ENCODE results near the gene INHBB.
"Not testable (repeated sequence)": the region's sequence is repeated elsewhere in the genome, so short reads cannot be mapped to it uniquely, and the experiment has no call there.

Gene INHBB

DNA sequence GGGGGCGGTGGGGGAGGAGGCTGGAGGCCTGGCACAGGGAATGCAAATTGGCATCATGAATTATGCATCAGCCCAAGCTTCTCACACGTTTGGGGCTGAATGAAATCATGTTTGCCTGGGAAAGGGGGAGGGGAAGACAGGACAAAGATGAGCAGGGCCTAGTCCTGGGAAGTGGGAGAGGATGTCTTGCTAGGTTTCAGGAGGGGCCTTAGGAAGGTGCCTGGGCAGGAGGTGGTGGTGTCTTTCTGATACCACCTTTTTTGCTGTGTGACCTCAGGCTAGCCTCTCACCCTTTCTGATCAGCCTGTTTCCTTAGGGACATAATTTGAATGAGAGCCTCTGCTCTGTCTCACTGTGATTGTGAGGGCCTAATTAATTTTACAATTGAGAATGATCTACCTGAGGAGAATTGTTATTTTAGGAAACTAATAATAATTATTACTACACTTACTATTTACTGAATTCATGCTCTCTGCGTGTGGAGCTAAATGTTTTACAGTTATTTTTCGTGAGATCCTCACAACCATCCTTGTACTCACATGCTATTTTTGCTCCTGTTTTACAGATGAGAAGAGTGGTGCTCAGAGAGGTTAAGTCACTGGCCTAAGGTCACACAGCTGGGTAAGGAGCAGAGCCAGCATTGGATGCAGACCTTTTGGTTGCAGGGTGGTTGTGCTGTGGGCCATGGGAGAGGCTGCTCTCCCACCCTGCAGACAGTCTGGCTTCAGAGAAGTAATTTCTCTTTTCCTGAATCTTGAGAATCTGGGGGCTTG lies 39.6 kb downstream of the INHBB start:
- ChIA-PET POLR2A (no interaction called here), CTCF (no interaction called here)
- TF ChIP-seq ZNF384 (IDR thresholded peaks at IDR 0.05) (no peak), SUZ12 (IDR thresholded peaks at IDR 0.05) (no peak), FOXK2 (IDR thresholded peaks at IDR 0.05) (no peak), CTBP1 (IDR thresholded peaks at IDR 0.05; ENCODE audit: borderline replicate concordance) (no peak)
- no peak for DNase-seq (ENCODE audit: extremely low spot score)

DNA sequence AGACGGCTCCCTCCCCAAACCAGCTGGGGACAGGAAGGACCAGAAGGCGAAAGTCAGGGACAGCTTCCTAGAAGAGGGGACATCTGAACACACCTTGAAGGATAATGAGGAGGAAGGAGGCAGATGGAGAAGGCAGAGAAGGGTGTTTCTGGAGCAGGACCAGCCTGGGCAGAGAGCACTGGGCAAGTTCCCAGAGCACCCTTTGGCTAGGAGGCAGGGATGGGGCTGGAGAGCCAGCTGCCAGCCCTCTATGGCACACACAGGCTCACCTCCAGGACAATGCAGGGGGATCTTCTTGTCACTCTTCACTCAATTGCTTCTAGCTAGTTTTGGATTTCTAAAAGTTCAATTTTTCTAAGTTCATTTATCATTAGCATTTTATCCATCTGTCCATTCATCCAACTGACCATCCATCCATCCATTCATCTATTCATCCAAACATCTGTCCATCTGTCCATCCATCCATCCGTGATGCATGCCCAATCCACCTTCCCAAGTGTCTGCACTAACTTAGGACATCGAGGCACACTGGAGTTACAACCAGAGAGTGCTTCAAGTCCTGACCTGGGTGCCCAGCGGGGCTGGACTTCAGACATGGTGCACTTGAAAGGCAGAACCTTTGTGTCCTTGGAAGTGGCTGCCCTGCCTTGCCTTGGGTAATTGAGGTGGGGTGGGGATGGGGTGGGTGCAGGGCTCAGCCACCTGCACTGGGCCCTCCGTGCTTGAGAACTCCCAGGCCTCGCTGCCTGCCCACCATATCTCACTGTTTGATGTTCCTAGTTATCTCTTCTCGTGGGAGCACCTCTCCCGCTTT lies 42.5 kb downstream of the INHBB start:
- ChIA-PET CTCF (no interaction called here), POLR2A (no interaction called here)
- no peak for DNase-seq (ENCODE audit: extremely low spot score)
- TF ChIP-seq BHLHE40 (IDR thresholded peaks at IDR 0.05; ENCODE audit: borderline replicate concordance) (no peak), PKNOX1 (IDR thresholded peaks at IDR 0.05) (no peak), L3MBTL2 (conservative IDR thresholded peaks at IDR 0.05) (no peak), CTBP1 (IDR thresholded peaks at IDR 0.05; ENCODE audit: borderline replicate concordance) (no peak), NFRKB (IDR thresholded peaks at IDR 0.05) (no peak)

DNA sequence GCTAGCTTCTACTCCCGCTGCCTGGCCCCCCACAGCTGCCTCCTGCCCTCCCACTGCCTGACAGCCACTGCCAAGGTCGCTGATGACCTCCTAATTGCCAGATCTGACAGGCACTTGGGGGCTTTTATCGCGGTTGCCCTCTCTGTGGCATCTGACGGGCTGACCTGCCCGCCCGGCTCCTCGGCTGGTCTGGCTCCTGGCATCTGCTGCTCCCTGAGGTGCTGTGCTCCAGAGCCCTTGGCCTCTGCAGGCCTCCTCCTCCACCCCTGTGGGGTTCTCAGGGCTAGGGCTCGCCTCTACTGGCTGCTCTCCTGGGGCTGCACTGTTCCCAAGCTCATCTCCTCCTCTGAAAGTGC lies 43.1 kb downstream of the INHBB start:
- CTCF ChIA-PET = no interaction called here
- no peak for DNase-seq (ENCODE audit: extremely low spot score)
- TF ChIP-seq FOXM1 (IDR thresholded peaks at IDR 0.05; ENCODE audit: borderline replicate concordance) (no peak), ZNF384 (IDR thresholded peaks at IDR 0.05) (no peak), TARDBP (IDR thresholded peaks at IDR 0.05) (no peak), NFRKB (IDR thresholded peaks at IDR 0.05) (no peak), SP1 (IDR thresholded peaks at IDR 0.05) (no peak), BHLHE40 (IDR thresholded peaks at IDR 0.05; ENCODE audit: borderline replicate concordance) (no peak), L3MBTL2 (conservative IDR thresholded peaks at IDR 0.05) (no peak), LEF1 (IDR thresholded peaks at IDR 0.05; ENCODE audit: borderline replicate concordance) (no peak), FOXA1 (IDR thresholded peaks at IDR 0.05) (no peak), PKNOX1 (IDR thresholded peaks at IDR 0.05) (no peak), FOXK2 (IDR thresholded peaks at IDR 0.05) (no peak), CTBP1 (IDR thresholded peaks at IDR 0.05; ENCODE audit: borderline replicate concordance) (no peak)
- POLR2A ChIA-PET = no interaction called here

DNA sequence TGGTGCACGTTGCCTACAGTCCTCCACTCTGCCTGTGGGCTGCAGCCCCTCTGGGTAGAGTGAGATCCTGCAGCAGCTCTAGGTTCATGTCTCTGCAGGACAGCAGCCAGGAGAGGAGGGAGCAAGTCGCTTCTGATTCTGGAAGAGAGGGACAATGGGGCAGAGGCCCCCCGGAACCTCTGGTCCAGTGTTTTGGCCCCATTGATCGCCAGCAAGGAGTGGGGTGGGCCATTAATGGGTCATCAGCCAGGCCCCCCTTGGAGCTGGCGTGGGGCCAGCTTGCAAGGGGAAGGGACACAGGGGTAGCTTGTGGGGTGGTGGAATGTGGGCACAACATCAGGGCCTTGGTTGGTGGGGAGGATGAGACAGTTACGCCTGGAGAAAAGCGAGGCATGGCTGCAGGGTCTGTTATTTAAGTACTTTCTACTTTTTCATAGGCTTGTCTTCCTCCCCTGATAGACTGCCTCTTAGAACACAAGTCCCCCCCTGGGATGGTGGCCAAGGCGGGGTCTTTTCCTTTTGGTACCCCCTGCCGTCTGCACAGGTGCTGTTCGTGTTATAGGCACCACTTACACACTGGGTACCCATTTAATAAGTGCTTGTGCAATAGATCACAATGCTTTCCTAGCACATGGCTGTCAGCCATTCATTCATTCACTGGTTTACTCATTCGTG lies 44.6 kb downstream of the INHBB start:
- CTCF ChIA-PET = no interaction called here
- no peak for TF ChIP-seq SUZ12 (IDR thresholded peaks at IDR 0.05)
- no peak for TF ChIP-seq ARNT (IDR thresholded peaks at IDR 0.05)
- TF ChIP-seq FOXA1 (IDR thresholded peaks at IDR 0.05) = no peak
- no peak for TF ChIP-seq FOXK2 (IDR thresholded peaks at IDR 0.05)
- no peak for TF ChIP-seq L3MBTL2 (conservative IDR thresholded peaks at IDR 0.05)
- TF ChIP-seq CTBP1 (IDR thresholded peaks at IDR 0.05; ENCODE audit: borderline replicate concordance) = no peak
- TF ChIP-seq PKNOX1 (IDR thresholded peaks at IDR 0.05) = no peak
- no peak for TF ChIP-seq TARDBP (IDR thresholded peaks at IDR 0.05)
- no peak for TF ChIP-seq LEF1 (IDR thresholded peaks at IDR 0.05; ENCODE audit: borderline replicate concordance)
- TF ChIP-seq ELF4 (IDR thresholded peaks at IDR 0.05) = no peak
- no peak for TF ChIP-seq SP1 (IDR thresholded peaks at IDR 0.05)
- TF ChIP-seq NFRKB (IDR thresholded peaks at IDR 0.05) = no peak
- TF ChIP-seq HDGF (IDR thresholded peaks at IDR 0.05; ENCODE audit: borderline replicate concordance) = no peak
- TF ChIP-seq BHLHE40 (IDR thresholded peaks at IDR 0.05; ENCODE audit: borderline replicate concordance) = no peak
- no peak for TF ChIP-seq ZNF384 (IDR thresholded peaks at IDR 0.05)
- TF ChIP-seq FOXM1 (IDR thresholded peaks at IDR 0.05; ENCODE audit: borderline replicate concordance) = no peak
- POLR2A ChIA-PET = no interaction called here
- no peak for DNase-seq (ENCODE audit: extremely low spot score)

- POLR2A ChIA-PET; CTCF ChIA-PET; DNase-seq (ENCODE audit: extremely low spot score): not testable (repeated sequence)
Measured at GRCh38 chr2:120391382-120391781, 45.4 kb downstream of the INHBB start.

GRCh38 chr2:120391911-120392665 lies 46.2 kb downstream of the INHBB start:
- POLR2A ChIA-PET = no interaction called here
- no peak for DNase-seq (ENCODE audit: extremely low spot score)
- TF ChIP-seq SP1 (IDR thresholded peaks at IDR 0.05) (no peak), CTBP1 (IDR thresholded peaks at IDR 0.05; ENCODE audit: borderline replicate concordance) (no peak), SUZ12 (IDR thresholded peaks at IDR 0.05) (no peak), FOXA1 (IDR thresholded peaks at IDR 0.05) (no peak), NFRKB (IDR thresholded peaks at IDR 0.05) (no peak), LEF1 (IDR thresholded peaks at IDR 0.05; ENCODE audit: borderline replicate concordance) (no peak), ZNF384 (IDR thresholded peaks at IDR 0.05) (no peak), L3MBTL2 (conservative IDR thresholded peaks at IDR 0.05) (no peak), ELF4 (IDR thresholded peaks at IDR 0.05) (no peak), BHLHE40 (IDR thresholded peaks at IDR 0.05; ENCODE audit: borderline replicate concordance) (no peak), FOXK2 (IDR thresholded peaks at IDR 0.05) (no peak), HDGF (IDR thresholded peaks at IDR 0.05; ENCODE audit: borderline replicate concordance) (no peak), ARNT (IDR thresholded peaks at IDR 0.05) (no peak), TARDBP (IDR thresholded peaks at IDR 0.05) (no peak), PKNOX1 (IDR thresholded peaks at IDR 0.05) (no peak), FOXM1 (IDR thresholded peaks at IDR 0.05; ENCODE audit: borderline replicate concordance) (no peak)
- CTCF ChIA-PET = no interaction called here
